Measurements from ENCODE around the gene MRPL43. TPM values are rescaled to one million over a fixed set of nuclear protein-coding genes. Genes with fewer than 3 reads are reported as not detected.

MRPL43 gene
- total and polyA plus RNA-seq, 4 donors = 30.5 to 76.0 (median 57.8) TPM

DNA sequence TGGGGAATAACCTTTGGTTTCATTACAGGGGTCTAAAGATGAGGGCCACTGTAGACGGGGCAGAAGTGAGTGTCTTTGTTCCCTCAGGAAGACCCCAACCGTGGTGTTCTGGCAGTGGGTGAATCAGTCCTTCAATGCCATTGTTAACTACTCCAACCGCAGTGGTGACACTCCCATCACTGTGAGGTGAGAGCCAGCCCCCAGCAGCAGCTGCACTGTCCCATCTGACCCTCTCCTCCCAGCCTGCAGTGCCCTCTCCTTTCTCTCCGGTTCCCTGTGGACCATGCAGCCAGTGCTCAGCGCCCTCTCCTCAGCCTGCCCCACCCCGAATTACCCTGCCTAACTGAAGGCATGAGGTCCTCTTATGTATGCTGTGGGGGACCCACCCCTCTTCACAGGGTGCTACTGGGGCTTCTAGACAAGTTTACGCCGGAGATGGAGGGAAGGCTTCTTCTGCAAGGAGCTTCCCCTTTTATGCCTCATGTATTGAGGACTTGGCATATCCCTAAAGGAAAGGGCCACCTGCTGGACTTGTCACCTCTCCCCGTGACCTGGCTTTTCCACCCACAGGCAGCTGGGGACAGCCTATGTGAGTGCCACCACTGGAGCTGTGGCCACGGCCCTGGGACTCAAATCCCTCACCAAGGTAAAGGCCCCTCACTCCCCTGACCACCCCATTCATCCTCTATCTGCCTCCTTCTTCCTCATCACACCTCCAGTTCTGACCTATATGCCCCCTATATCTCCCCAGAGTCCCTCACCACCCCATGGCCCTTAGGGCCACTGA, 48.8 kb upstream of the MRPL43 start:
- Histone ChIP-seq H3K27me3 (ENCODE audit: control insufficient read depth in 4 of 4, insufficient read depth in 4 of 4, low read length in 3 of 4) (no peaks in the 10 kb centered on the region), H3K9ac (ENCODE audit: low read depth in 1 of 2, low read length in 2 of 2) (no peak overlapping the region), H3K9me3 (ENCODE audit: control insufficient read depth in 4 of 4, low read length in 3 of 4) (no peaks in the 10 kb centered on the region), H3K27ac (ENCODE audit: low read depth in 1 of 2, low read length in 2 of 2) (no peak overlapping the region), H3K36me3 (ENCODE audit: control insufficient read depth in 4 of 4, insufficient read depth in 3 of 4, low read depth in 1 of 4, low read length in 3 of 4) (peaks cover 0 to 22% (median 5%) of the 10 kb centered on the region in 4 donors), H3K4me1 (ENCODE audit: control insufficient read depth in 4 of 4, insufficient read depth in 4 of 4, low read length in 3 of 4) (peaks cover 1 to 20% (median 16%) of the 10 kb centered on the region in 4 donors), H3K4me3 (ENCODE audit: low read depth in 1 of 3, low read length in 3 of 3) (no peak overlapping the region)
- DNase-seq (ENCODE audit: low spot score) = no peak
- no peak for TF ChIP-seq RXRA (IDR thresholded peaks at IDR 0.05)
- TF ChIP-seq, protein P1, sequence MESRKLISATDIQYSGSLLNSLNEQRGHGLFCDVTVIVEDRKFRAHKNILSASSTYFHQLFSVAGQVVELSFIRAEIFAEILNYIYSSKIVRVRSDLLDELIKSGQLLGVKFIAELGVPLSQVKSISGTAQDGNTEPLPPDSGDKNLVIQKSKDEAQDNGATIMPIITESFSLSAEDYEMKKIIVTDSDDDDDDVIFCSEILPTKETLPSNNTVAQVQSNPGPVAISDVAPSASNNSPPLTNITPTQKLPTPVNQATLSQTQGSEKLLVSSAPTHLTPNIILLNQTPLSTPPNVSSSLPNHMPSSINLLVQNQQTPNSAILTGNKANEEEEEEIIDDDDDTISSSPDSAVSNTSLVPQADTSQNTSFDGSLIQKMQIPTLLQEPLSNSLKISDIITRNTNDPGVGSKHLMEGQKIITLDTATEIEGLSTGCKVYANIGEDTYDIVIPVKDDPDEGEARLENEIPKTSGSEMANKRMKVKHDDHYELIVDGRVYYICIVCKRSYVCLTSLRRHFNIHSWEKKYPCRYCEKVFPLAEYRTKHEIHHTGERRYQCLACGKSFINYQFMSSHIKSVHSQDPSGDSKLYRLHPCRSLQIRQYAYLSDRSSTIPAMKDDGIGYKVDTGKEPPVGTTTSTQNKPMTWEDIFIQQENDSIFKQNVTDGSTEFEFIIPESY (IDR thresholded peaks at IDR 0.05) = no peak
- TF ChIP-seq HNF4G (IDR thresholded peaks at IDR 0.05) = no peak
- no peak for TF ChIP-seq EGR1 (IDR thresholded peaks at IDR 0.05; ENCODE audit: low read depth in 2 of 2)
- TF ChIP-seq TAF1 (conservative IDR thresholded peaks at IDR 0.05) = no peak
- TF ChIP-seq GABPA (IDR thresholded peaks at IDR 0.05 in 1 of 2, conservative IDR thresholded peaks at IDR 0.05 in 1 of 2) = no peak
- TF ChIP-seq FOXA1 (IDR thresholded peaks at IDR 0.05) = no peak
- TF ChIP-seq, protein P2, sequence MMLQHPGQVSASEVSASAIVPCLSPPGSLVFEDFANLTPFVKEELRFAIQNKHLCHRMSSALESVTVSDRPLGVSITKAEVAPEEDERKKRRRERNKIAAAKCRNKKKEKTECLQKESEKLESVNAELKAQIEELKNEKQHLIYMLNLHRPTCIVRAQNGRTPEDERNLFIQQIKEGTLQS (IDR thresholded peaks at IDR 0.05) = no peak
- TF ChIP-seq YY1 (IDR thresholded peaks at IDR 0.05) = no peak
- TF ChIP-seq NR2F2 (IDR thresholded peaks at IDR 0.05) = no peak
- no peak for TF ChIP-seq SP1 (IDR thresholded peaks at IDR 0.05)
- TF ChIP-seq RAD21 (IDR thresholded peaks at IDR 0.05) = no peak
- TF ChIP-seq, protein P3, sequence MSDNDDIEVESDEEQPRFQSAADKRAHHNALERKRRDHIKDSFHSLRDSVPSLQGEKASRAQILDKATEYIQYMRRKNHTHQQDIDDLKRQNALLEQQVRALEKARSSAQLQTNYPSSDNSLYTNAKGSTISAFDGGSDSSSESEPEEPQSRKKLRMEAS (IDR thresholded peaks at IDR 0.05) = no peak
- TF ChIP-seq, protein P4, sequence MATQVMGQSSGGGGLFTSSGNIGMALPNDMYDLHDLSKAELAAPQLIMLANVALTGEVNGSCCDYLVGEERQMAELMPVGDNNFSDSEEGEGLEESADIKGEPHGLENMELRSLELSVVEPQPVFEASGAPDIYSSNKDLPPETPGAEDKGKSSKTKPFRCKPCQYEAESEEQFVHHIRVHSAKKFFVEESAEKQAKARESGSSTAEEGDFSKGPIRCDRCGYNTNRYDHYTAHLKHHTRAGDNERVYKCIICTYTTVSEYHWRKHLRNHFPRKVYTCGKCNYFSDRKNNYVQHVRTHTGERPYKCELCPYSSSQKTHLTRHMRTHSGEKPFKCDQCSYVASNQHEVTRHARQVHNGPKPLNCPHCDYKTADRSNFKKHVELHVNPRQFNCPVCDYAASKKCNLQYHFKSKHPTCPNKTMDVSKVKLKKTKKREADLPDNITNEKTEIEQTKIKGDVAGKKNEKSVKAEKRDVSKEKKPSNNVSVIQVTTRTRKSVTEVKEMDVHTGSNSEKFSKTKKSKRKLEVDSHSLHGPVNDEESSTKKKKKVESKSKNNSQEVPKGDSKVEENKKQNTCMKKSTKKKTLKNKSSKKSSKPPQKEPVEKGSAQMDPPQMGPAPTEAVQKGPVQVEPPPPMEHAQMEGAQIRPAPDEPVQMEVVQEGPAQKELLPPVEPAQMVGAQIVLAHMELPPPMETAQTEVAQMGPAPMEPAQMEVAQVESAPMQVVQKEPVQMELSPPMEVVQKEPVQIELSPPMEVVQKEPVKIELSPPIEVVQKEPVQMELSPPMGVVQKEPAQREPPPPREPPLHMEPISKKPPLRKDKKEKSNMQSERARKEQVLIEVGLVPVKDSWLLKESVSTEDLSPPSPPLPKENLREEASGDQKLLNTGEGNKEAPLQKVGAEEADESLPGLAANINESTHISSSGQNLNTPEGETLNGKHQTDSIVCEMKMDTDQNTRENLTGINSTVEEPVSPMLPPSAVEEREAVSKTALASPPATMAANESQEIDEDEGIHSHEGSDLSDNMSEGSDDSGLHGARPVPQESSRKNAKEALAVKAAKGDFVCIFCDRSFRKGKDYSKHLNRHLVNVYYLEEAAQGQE (IDR thresholded peaks at IDR 0.05) = no peak
- TF ChIP-seq CTCF (IDR thresholded peaks at IDR 0.05; ENCODE audit: low read depth, low read length, missing input control) = no peak
- TF ChIP-seq JUND (IDR thresholded peaks at IDR 0.05) = no peak
- no peak for TF ChIP-seq FOXA2 (IDR thresholded peaks at IDR 0.05)
- no peak for TF ChIP-seq HNF4A (conservative IDR thresholded peaks at IDR 0.05)
- WGBS = 91% methylated on average over 10 of the region's 10 CpGs
